ENCODE results near the gene MPPED1.

The MPPED1 gene

DNA sequence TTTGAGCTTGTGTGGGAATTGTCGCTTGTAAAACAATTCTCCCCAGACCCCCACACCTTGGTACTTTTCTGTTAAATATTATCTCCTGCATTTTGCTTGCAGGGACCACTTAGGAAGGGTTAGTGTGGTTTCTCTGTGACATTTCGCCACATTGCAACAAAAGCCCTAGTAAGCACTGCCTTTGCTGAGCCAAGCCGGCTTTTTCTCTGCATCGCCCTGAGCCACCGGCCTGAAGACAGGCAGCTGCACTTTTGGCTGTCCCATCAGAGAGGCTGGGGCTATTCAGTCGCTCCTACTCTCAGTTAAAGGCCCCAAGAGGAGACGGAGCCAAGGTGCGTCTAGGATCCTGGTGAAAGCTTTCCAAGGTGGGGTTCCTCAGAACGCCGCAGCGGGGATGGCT lies 5.7 kb downstream of the MPPED1 start:
- H3K4me3 ChIP-seq (replicated peaks; ENCODE audit: low read depth, low read length): no peak overlapping the region
- no peak for TF ChIP-seq CTCF (IDR thresholded peaks at IDR 0.05; ENCODE audit: low read depth, low read length, missing control alignments)
- no peak for DNase-seq (ENCODE audit: extremely low read depth, low read depth)

- H3K4me3 ChIP-seq (replicated peaks; ENCODE audit: low read depth, low read length): no peak overlapping the region
- no peak for DNase-seq (ENCODE audit: extremely low read depth, low read depth)
- no peak for TF ChIP-seq CTCF (IDR thresholded peaks at IDR 0.05; ENCODE audit: low read depth, low read length, missing control alignments)
These were observed 6.4 kb downstream of the MPPED1 start for GRCh38 chr22:43418079-43418825.

DNA sequence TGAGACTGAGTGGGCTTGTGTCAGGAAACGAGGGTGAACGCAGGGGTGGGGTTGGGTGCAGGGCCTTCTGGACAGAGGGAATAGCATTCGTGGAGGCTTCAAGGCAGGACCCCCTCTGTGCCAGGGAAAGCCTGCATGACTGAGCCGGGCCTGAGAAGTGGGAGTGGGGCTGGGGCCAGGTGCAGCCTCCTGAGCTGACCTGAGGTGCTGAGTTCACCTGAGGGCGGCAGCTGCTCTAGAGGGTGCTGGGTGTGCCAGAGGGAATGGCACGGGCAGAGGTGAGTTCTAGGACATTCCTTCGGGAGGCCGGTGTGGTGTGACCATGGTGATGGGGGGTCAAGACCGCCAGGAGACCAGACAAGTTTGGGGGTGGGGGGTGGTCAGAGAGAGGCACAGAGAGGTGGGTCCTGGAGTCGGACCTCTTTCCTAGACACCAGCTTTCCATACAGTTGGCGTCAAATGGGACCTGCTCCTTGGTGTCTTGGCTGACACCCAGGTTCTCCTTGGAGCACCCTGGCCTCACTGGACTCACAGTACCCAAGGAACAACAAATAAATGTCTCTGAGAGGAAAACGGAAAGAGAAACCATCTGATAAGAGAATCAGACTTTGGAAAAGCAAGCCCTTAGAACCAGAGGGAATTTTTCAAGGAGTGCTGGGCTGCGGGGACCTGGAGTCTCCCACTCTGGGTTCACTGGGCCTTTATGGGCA lies 7.7 kb downstream of the MPPED1 start:
- no peak for DNase-seq (ENCODE audit: extremely low read depth, low read depth)
- no peak overlapping the region for H3K4me3 ChIP-seq (replicated peaks; ENCODE audit: low read depth, low read length)
- no peak for TF ChIP-seq CTCF (IDR thresholded peaks at IDR 0.05; ENCODE audit: low read depth, low read length, missing control alignments)

- TF ChIP-seq CTCF (IDR thresholded peaks at IDR 0.05; ENCODE audit: low read depth, low read length, missing control alignments): no peak
- no peak for DNase-seq (ENCODE audit: extremely low read depth, low read depth)
These were observed 9.3 kb downstream of the MPPED1 start for GRCh38 chr22:43421046-43421665.

GRCh38 chr22:43421914-43422615 lies 10.3 kb downstream of the MPPED1 start:
- TF ChIP-seq CTCF (IDR thresholded peaks at IDR 0.05; ENCODE audit: low read depth, low read length, missing control alignments): no peak
- no peak for DNase-seq (ENCODE audit: extremely low read depth, low read depth)
- H3K4me3 ChIP-seq (replicated peaks; ENCODE audit: low read depth, low read length): no peak overlapping the region

More at GRCh38 chr22:43421046-43421665, 9.3 kb downstream of the MPPED1 start:
- no peak overlapping the region for H3K4me3 ChIP-seq (replicated peaks; ENCODE audit: low read depth, low read length)

DNA sequence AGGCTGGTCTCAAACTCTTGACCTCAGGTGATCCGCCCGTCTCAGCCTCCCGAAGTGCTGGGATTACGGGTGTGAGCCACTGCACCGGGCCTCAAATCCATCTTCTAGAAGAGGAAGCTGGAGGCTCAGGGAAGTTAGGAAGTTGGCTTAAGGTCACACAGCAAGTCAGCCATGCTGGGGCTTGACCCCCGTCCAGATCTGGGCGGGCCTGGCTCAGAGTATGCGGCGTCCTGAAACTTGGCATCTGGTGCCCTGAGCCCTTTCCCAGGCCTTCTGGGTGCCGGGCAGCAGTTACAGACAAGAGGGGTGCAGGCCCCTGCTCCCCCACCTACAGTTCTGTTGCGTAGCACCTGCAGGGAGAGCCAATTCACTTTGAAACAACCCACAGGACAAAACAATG lies 11.2 kb downstream of the MPPED1 start:
- no peak for DNase-seq (ENCODE audit: extremely low read depth, low read depth)
- TF ChIP-seq CTCF (IDR thresholded peaks at IDR 0.05; ENCODE audit: low read depth, low read length, missing control alignments): no peak
- no peak overlapping the region for H3K4me3 ChIP-seq (replicated peaks; ENCODE audit: low read depth, low read length)

All from HFF-Myc (cell line).